Omental fat pad (tissue), 4 donors: ENCODE results near the gene MAPKAPK2. TPM values are rescaled to one million over a fixed set of nuclear protein-coding genes. Genes with fewer than 3 reads are reported as not detected.
A peak's percentile ranks its signal among the peaks of the same experiment; 100 is the strongest.

Experiments used
- ATAC-seq: fragments of 150-250 bp; one replicate; pipeline ENCODE4 v1.9.1; 2016; ENCODE audit warnings: mild to moderate bottlenecking, moderate library complexity; ENCODE audit not compliant: low FRiP score
- DNase-seq: peaks from one replicate; pipeline ENCODE4 v3.0.0-alpha.2; 2019; ENCODE audit warnings: low spot score
- total RNA-seq, 4 donors: library from RNA; depleted of rRNA; stranded (reverse); fragments of >200 nt; gene quantifications; one replicate each; pipeline ENCODE4 v1.1.0, GENCODE V29; 2016
- TF ChIP-seq, protein P1 (sequence below), 3 donors: fragments of 450-650 bp; IDR thresholded peaks; one replicate each; pipeline ENCODE4 v1.5.1; 2016 to 2017; ENCODE audit warnings: antibody characterized with exemption in 3 of 3, mild to moderate bottlenecking in 3 of 3, moderate library complexity in 2 of 3

Gene MAPKAPK2
- total RNA-seq, 4 donors from 2014 or later = 52.0 to 151 (median 79.9) TPM

DNA sequence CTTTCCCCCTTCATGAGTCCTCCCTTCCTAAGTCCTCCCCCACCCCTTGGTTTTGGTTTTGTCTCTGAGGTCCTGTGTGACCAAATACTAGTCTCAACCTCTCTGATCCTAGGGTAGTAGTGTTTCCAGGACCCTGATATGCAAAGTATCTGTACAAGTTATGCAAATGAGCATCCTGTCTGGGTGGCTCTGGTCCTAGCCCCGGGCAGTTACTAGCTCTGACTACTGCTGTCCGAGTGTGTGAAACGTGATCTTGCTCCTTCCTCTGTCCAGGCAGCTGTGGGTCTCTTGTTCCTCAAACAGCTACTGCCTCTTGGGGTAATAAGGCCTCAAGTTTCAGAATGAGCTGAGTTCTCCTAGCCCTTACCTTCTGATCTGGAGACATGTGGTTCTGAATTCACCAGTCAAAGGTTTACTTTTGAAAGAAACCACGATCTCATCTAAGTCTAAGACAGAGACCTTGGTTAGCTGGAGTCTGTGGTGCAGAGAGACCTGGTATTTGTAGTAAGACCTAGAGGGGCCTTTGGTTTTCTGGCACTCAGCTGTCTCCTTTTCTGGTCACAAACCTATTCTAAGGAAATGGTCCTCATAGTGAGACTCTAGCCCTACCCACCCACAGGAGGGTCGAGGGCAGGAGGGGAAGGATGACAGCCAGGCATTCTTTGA, 54.8 kb downstream of the MAPKAPK2 start:
- no peak for ATAC-seq
- TF ChIP-seq, protein P1, sequence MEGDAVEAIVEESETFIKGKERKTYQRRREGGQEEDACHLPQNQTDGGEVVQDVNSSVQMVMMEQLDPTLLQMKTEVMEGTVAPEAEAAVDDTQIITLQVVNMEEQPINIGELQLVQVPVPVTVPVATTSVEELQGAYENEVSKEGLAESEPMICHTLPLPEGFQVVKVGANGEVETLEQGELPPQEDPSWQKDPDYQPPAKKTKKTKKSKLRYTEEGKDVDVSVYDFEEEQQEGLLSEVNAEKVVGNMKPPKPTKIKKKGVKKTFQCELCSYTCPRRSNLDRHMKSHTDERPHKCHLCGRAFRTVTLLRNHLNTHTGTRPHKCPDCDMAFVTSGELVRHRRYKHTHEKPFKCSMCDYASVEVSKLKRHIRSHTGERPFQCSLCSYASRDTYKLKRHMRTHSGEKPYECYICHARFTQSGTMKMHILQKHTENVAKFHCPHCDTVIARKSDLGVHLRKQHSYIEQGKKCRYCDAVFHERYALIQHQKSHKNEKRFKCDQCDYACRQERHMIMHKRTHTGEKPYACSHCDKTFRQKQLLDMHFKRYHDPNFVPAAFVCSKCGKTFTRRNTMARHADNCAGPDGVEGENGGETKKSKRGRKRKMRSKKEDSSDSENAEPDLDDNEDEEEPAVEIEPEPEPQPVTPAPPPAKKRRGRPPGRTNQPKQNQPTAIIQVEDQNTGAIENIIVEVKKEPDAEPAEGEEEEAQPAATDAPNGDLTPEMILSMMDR (IDR thresholded peaks at IDR 0.05) = no peak
- DNase-seq = no peak

DNA sequence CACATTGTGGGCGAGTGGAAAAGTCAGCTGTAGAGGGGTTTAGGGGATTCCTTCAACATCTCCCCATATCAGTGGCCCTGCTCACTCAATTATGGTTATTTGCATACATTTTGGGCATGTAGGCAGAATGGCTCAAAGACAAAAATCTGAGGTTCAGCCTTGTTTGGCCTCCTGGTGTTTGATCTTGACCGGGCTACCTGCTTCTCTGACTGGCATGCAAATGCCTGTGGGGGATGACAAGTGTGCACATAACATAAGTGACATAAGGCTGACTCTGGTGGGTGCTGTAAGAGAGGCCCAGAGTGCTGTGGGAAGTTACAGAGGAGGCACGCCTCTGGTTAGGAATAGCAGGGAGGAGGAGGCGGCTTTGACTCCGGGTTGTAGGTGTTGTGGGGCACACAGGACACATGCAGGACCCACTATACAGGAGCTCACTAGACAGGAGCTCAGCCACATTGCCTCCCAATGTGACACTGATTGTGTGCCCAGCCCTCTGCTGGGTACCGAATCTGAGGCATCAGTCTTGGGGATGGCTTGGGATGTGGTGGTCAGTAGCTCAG, 56.5 kb downstream of the MAPKAPK2 start:
- TF ChIP-seq, protein P1 (IDR thresholded peaks at IDR 0.05) = no peak
- no peak for ATAC-seq
- no peak for DNase-seq

DNA sequence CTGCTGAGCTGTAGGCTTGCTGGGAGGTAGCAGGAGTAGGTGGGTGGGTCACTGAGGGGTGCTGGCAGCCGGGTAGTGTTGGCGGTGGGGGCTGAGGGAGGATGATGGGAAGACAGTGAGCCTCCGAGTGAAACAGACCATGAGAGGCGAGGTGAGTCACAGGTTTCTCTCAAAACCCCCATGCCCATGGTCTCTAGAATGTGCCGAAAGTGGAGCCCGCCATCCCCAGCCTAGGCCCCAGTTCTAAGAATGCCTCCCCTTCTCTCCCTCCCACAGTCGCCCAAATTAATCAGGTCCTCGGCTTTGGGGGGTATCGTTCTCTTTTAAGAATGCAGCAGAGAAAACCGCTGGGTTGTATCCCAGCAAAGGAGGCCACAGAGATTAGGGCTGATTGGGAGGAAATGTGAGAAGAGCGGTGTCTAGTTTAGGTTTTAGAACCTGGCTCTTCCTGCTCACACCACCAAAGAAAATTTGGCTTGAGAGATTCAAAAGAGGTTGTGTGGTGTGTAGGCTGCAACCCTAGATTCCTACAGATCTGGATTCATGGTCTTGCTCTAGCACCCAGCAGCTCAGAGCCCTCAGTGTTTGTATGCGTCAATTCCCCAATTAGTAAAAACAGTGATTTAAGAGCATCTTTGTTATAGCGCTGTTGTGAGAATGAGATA, 58.1 kb downstream of the MAPKAPK2 start:
- ATAC-seq (no peak), DNase-seq (no peak)
- TF ChIP-seq, protein P1 (IDR thresholded peaks at IDR 0.05) = no peak

DNA sequence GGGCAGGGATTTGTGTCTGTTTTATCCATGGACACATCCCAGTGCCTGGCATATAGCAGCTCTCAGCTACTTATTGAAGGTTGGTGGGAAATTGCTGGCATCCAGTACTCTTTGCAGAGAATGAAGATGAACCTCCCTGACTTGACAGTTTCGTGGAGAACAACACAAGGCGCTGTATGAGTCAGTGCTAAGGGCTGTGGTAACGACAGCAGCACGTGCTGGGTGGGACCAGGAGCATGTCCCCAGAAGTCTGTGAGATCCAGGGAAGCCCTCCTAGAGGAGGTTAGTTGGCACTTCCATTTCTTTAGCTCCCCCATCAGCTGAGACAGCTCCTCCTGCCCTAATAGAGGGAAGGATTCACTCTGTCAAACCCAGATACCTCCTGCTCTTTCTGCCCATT, 60.0 kb downstream of the MAPKAPK2 start:
- TF ChIP-seq, protein P1 (IDR thresholded peaks at IDR 0.05) = no peak
- DNase-seq (no peak), ATAC-seq (peak; percentile 9)

DNA sequence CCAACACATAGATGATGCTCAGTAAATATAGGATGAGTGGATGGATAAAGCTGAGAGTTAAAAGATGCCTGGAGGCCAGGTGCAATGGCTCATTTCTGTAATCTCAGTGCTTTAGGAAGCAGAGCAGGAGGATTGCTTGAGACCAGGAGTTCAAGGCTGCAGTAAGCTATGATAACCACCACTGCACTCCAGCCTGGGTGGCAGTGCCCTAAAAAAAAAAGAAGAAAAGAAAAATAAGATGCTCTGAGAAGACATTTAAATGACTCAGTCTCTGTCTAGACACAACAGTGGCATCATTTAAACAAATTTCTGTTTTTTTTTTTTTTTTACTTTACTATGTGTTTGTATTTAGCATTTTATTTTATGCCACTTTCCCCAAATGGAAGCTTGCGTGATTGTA, 60.6 kb downstream of the MAPKAPK2 start:
- ATAC-seq (no peak), DNase-seq (no peak)
- TF ChIP-seq, protein P1 (IDR thresholded peaks at IDR 0.05) = no peak

DNA sequence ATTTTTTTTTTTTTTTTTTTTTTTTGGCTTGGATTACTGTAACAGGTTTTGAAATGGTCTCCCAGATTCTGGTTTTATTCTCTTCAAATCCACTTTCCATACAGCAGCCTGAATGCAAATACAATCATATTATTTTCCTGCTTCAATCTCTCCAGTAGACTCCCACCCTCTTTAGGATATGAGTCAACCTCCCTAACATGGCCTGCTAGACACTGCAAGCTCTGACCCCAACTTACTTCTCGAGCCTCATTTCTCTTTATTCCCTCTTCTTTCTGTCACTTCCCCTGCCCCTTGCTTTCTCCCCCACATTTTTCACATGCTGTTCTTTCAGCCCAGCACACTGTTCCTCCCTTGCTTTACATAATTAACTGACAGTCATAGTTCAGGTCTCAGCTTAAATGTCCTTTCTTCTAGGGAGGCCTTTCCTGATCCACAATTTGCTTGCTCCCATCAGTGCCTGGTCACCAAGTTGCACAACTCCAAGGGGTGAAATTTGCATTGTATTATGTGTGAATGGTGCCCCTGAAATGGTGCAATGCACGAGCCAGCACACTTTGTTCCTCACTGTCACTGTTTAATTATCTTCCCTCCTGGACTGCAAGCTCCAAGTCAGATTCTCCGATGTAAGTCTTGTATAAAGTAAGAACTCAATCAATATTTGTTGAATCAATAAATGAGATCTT, 63.8 kb downstream of the MAPKAPK2 start:
- TF ChIP-seq, protein P1 (IDR thresholded peaks at IDR 0.05) = no peak
- DNase-seq (no peak), ATAC-seq (no peak)
